ENCODE results near the gene SETDB1.

- no peak for TF ChIP-seq CTCF (IDR thresholded peaks at IDR 0.05; ENCODE audit: low read depth, low read length, missing input control)
- no peak for TF ChIP-seq RAD21 (IDR thresholded peaks at IDR 0.05)
- no peak for TF ChIP-seq REST (IDR thresholded peaks at IDR 0.05)
- no peak for TF ChIP-seq MAX (IDR thresholded peaks at IDR 0.05)
- TF ChIP-seq TAF1 (conservative IDR thresholded peaks at IDR 0.05): no peak
- TF ChIP-seq ZBTB33 (IDR thresholded peaks at IDR 0.05): no peak
- TF ChIP-seq JUND (IDR thresholded peaks at IDR 0.05): no peak
- no peak for TF ChIP-seq YY1 (IDR thresholded peaks at IDR 0.05)
- TF ChIP-seq GABPA (IDR thresholded peaks at IDR 0.05 in 1 of 2, conservative IDR thresholded peaks at IDR 0.05 in 1 of 2): no peak
- TF ChIP-seq SP1 (IDR thresholded peaks at IDR 0.05): no peak
- no peak for TF ChIP-seq ATF3 (IDR thresholded peaks at IDR 0.05)
- TF ChIP-seq EGR1 (IDR thresholded peaks at IDR 0.05; ENCODE audit: low read depth in 2 of 2): no peak
- TF ChIP-seq HNF4A (conservative IDR thresholded peaks at IDR 0.05): no peak
Observed at GRCh38 chr1:150944856-150945255, 18.7 kb downstream of the SETDB1 start.
